GM19023 (cell line): Measurements from ENCODE around the gene SMARCE1.
A peak's percentile ranks its signal among the peaks of the same experiment; 100 is the strongest.
"Not testable (repeated sequence)": the region's sequence is repeated elsewhere in the genome, so short reads cannot be mapped to it uniquely, and the experiment has no call there.

Experiments used
- ATAC-seq: cut with Tn5 transposase; IDR thresholded peaks from one replicate; pipeline ENCODE4 v1.9.1; 2021; ENCODE audit warnings: mild to moderate bottlenecking, moderate library complexity; ENCODE audit not compliant: unreplicated experiment

Gene SMARCE1

GRCh38 chr17:40586264-40586663, 61.4 kb downstream of the SMARCE1 start:
- not testable (repeated sequence) for ATAC-seq

- ATAC-seq, result not testable (repeated sequence)
These were observed 62.7 kb downstream of the SMARCE1 start for GRCh38 chr17:40584950-40585349.

GRCh38 chr17:40582328-40582901, 65.2 kb downstream of the SMARCE1 start:
- ATAC-seq, result peak; percentile 78

GRCh38 chr17:40580140-40580539, 67.5 kb downstream of the SMARCE1 start:
- ATAC-seq, result no peak

- ATAC-seq, result no peak
These were observed 68.1 kb downstream of the SMARCE1 start for GRCh38 chr17:40579471-40579870.

GRCh38 chr17:40577611-40578065, 70.0 kb downstream of the SMARCE1 start:
- no peak for ATAC-seq

- ATAC-seq, result no peak
These were observed 71.4 kb downstream of the SMARCE1 start for GRCh38 chr17:40576113-40576740.
